Esophagus squamous epithelium (tissue), 5 donors: ENCODE measurements around the gene CD44. TPM values are rescaled to one million over a fixed set of nuclear protein-coding genes. Genes with fewer than 3 reads are reported as not detected.
A peak's percentile ranks its signal among the peaks of the same experiment; 100 is the strongest.

Experiments
- DNase-seq: peaks from one replicate; lab custom pipeline; 2025; lab: John Stamatoyannopoulos, UW
- H3K27ac ChIP-seq, 4 donors: fragments of 200-600 bp; sonication (generic); one replicate each; pipeline ENCODE4 v1.5.1; 2016 to 2019; ENCODE audit warnings: mild to moderate bottlenecking in 1 of 4
- H3K27me3 ChIP-seq, 4 donors: fragments of 200-600 bp; sonication (generic); 1 replicate in 3 of 4; 2 replicates in 1 of 4; pipeline versions ENCODE4 v1.5.1 to v1.6.0; 2017 to 2021; ENCODE audit warnings: antibody characterized with exemption in 1 of 4
- H3K36me3 ChIP-seq, 3 donors: fragments of 200-600 bp; sonication (generic); one replicate each; pipeline ENCODE4 v1.5.1; 2016 to 2019
- H3K4me1 ChIP-seq, 3 donors: fragments of 200-600 bp; sonication (generic); one replicate each; pipeline ENCODE4 v1.5.1; 2017 to 2019
- H3K4me3 ChIP-seq, 4 donors: fragments of 200-600 bp; sonication (generic); 1 replicate in 3 of 4; 2 replicates in 1 of 4; pipeline ENCODE4 v1.5.1; 2016 to 2019; ENCODE audit warnings: mild to moderate bottlenecking in 2 of 4, moderate library complexity in 1 of 4
- H3K9me3 ChIP-seq, 3 donors: fragments of 200-600 bp; sonication (generic); one replicate each; pipeline ENCODE4 v1.5.1; 2016 to 2019
- CTCF ChIP-seq, 6 experiments: fragments of 450-650 bp in 4 of 6; fragments of 200-600 bp in 2 of 6; sonication (generic) in 2 of 6; IDR thresholded peaks; one replicate each; pipeline ENCODE4 v1.5.1; 2016 to 2019; ENCODE audit warnings: antibody characterized with exemption in 6 of 6, mild to moderate bottlenecking in 4 of 6, moderate library complexity in 4 of 6
- POLR2A ChIP-seq, 4 donors: fragments of 450-650 bp; IDR thresholded peaks; one replicate each; pipeline ENCODE4 v1.6.1; 2017; ENCODE audit warnings: antibody characterized with exemption in 4 of 4, mild to moderate bottlenecking in 4 of 4, moderate library complexity in 3 of 4
- WGBS, 2 donors: methylation state at CpG; one replicate each; pipeline ENCODE4 v1.1.5; 2018; 5-methylcytosine and 5-hydroxymethylcytosine counted together
- intact Hi-C: fragments of 100-400 bp; cut with DNase I; formaldehyde crosslinking; loops from one replicate; pipeline ENCODE4 v1.15.0; 2022
- total RNA-seq, 4 donors: library from RNA; depleted of rRNA; stranded (reverse); fragments of >200 nt; gene quantifications; one replicate each; pipeline ENCODE4 v1.1.0, GENCODE V29; 2016
- donor health status: DM: yes; HTN: yes; CAD: no.

The CD44 gene
- total RNA-seq, 4 donors from 2014 or later = 418 to 565 (median 463) TPM

GRCh38 chr11:35245786-35246185, 106.8 kb downstream of the CD44 start:
- H3K4me1 ChIP-seq = peaks cover 0 to 4% (median 0%) of the 10 kb centered on the region in 3 donors
- 50% methylated on average over 1 of the region's 1 CpG; no CpG with 5 or more reads in 1 of the 2 donors for WGBS, 2 donors
- peak overlapping the region in 2 of 4 donors; percentile 34 to 71 for H3K27ac ChIP-seq
- H3K36me3 ChIP-seq = no peaks in the 10 kb centered on the region
- no peaks in the 10 kb centered on the region for H3K27me3 ChIP-seq
- H3K9me3 ChIP-seq = no peaks in the 10 kb centered on the region
- intact Hi-C loops = no loop called here
- TF ChIP-seq POLR2A (IDR thresholded peaks at IDR 0.05) = no peak
- no peak for TF ChIP-seq CTCF (IDR thresholded peaks at IDR 0.05)
- DNase-seq = no peak
- H3K4me3 ChIP-seq = no peak overlapping the region

GRCh38 chr11:35246745-35247144, 107.8 kb downstream of the CD44 start:
- H3K27ac ChIP-seq = peak overlapping the region in 3 of 4 donors; percentile 34 to 71 (median 53)
- H3K4me3 ChIP-seq = no peak overlapping the region
- no peaks in the 10 kb centered on the region for H3K36me3 ChIP-seq
- 42 to 77% methylated on average over 2 of the region's 2 CpGs for WGBS, 2 donors
- peaks cover 0 to 3% (median 0%) of the 10 kb centered on the region in 4 donors for H3K27me3 ChIP-seq
- no peak for TF ChIP-seq POLR2A (IDR thresholded peaks at IDR 0.05)
- TF ChIP-seq CTCF (IDR thresholded peaks at IDR 0.05) = no peak
- intact Hi-C loops = no loop called here
- peaks cover 0 to 4% (median 0%) of the 10 kb centered on the region in 3 donors for H3K4me1 ChIP-seq
- H3K9me3 ChIP-seq = no peaks in the 10 kb centered on the region
- DNase-seq = no peak

GRCh38 chr11:35247428-35247827, 108.5 kb downstream of the CD44 start:
- TF ChIP-seq POLR2A (IDR thresholded peaks at IDR 0.05) (peak in 1 of 4 donors; percentile 15), CTCF (IDR thresholded peaks at IDR 0.05) (no peak)
- H3K4me1 ChIP-seq = peaks cover 0 to 4% (median 0%) of the 10 kb centered on the region in 3 donors
- H3K27ac ChIP-seq = peak overlapping the region in 3 of 4 donors; percentile 2 to 53 (median 3)
- DNase-seq = no peak
- H3K27me3 ChIP-seq = peaks cover 0 to 4% (median 0%) of the 10 kb centered on the region in 4 donors
- WGBS, 2 donors = 56 to 89% methylated on average over 3 of the region's 3 CpGs
- intact Hi-C loops = no loop called here
- no peaks in the 10 kb centered on the region for H3K9me3 ChIP-seq
- H3K4me3 ChIP-seq = no peak overlapping the region
- no peaks in the 10 kb centered on the region for H3K36me3 ChIP-seq

- 83 to 84% methylated on average over 3 of the region's 3 CpGs for WGBS, 2 donors
- Histone ChIP-seq H3K27ac (peak overlapping the region in 2 of 4 donors; percentile 2 to 3), H3K9me3 (no peaks in the 10 kb centered on the region), H3K4me3 (no peak overlapping the region), H3K27me3 (peaks cover 0 to 4% (median 0%) of the 10 kb centered on the region in 4 donors), H3K36me3 (no peaks in the 10 kb centered on the region), H3K4me1 (peaks cover 0 to 4% (median 0%) of the 10 kb centered on the region in 3 donors)
- TF ChIP-seq CTCF (IDR thresholded peaks at IDR 0.05) (no peak), POLR2A (IDR thresholded peaks at IDR 0.05) (no peak)
- no peak for DNase-seq
- intact Hi-C loops = no loop called here
Observed at GRCh38 chr11:35247863-35248262, 108.9 kb downstream of the CD44 start.

GRCh38 chr11:35248558-35249323, 109.8 kb downstream of the CD44 start:
- TF ChIP-seq POLR2A (IDR thresholded peaks at IDR 0.05) = no peak
- no peak for TF ChIP-seq CTCF (IDR thresholded peaks at IDR 0.05)
- 44 to 52% methylated on average over 4 of the region's 4 CpGs for WGBS, 2 donors
- no peaks in the 10 kb centered on the region for H3K36me3 ChIP-seq
- H3K4me3 ChIP-seq = no peak overlapping the region
- peaks cover 0 to 8% (median 0%) of the 10 kb centered on the region in 3 donors for H3K4me1 ChIP-seq
- no peaks in the 10 kb centered on the region for H3K9me3 ChIP-seq
- H3K27ac ChIP-seq = no peak overlapping the region
- peaks cover 0 to 4% (median 0%) of the 10 kb centered on the region in 4 donors for H3K27me3 ChIP-seq
- intact Hi-C loops = no loop called here
- no peak for DNase-seq
